HL-60 (cell line): Measurements from ENCODE around the gene TNNI3.

Experiments used
- GABPA ChIP-seq: IDR thresholded peaks from 2 replicates; pipeline ENCODE4 v1.6.1; 2012; ENCODE audit warnings: low read depth
- POLR2AphosphoS5 ChIP-seq: IDR thresholded peaks from 2 replicates; pipeline ENCODE4 v1.6.1; 2012; ENCODE audit warnings: low read depth
- TF ChIP-seq, protein P1 (sequence below): IDR thresholded peaks from one replicate; pipeline ENCODE4 v1.5.1; 2011; ENCODE audit warnings: low read length, control low read depth, inconsistent platforms; ENCODE audit not compliant: insufficient read depth
- TF ChIP-seq, protein P2 (sequence below): IDR thresholded peaks from 2 replicates; pipeline ENCODE4 v1.6.1; 2012; ENCODE audit warnings: low read depth; ENCODE audit not compliant: insufficient replicate concordance

DNA sequence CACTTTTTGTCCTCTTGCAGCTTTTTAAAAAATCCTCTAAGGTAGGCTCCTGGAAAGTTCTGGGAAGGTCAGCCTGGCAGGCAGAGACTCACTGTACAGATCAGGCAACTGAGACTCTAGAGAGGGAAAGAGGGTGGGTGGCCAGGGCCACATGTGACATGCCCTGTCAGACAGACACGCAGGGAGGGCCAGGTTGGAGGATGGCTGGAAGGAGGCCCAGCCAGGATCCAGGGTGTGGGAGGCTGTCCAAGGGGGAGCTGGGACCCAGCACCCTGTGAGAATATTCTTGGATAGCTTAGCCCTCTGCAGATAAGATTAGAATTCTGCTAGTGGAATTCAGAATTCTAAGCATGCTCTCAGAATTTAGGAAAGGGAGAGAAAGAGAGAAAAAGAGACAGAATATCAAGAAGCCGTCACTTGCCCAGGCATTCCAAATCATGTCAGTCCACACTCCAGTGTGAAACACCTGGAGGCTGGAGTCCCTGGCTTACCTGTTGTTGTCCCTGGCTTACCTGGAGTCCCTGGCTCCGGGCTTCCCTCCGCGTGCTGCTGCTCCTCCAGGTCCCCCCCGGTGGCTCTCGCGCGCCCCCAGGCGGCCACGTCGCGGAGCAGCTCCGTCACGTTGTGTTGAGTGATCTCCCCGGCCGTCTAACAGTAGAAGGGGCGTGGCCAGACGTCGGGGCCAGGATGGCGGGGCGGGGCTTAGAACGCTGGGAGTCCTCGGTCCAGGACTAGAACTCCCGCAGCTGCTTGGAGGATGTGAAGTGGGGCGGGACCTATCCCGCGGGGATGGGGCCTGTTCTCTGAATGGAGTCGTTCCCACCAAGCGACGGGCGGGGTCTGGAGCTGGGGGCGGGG is 2.8 kb upstream of the TNNI3 start:
- TF ChIP-seq, protein P1, sequence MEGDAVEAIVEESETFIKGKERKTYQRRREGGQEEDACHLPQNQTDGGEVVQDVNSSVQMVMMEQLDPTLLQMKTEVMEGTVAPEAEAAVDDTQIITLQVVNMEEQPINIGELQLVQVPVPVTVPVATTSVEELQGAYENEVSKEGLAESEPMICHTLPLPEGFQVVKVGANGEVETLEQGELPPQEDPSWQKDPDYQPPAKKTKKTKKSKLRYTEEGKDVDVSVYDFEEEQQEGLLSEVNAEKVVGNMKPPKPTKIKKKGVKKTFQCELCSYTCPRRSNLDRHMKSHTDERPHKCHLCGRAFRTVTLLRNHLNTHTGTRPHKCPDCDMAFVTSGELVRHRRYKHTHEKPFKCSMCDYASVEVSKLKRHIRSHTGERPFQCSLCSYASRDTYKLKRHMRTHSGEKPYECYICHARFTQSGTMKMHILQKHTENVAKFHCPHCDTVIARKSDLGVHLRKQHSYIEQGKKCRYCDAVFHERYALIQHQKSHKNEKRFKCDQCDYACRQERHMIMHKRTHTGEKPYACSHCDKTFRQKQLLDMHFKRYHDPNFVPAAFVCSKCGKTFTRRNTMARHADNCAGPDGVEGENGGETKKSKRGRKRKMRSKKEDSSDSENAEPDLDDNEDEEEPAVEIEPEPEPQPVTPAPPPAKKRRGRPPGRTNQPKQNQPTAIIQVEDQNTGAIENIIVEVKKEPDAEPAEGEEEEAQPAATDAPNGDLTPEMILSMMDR = peak; percentile 73
- TF ChIP-seq GABPA (no peak), POLR2AphosphoS5 (no peak)
- TF ChIP-seq, protein P2, sequence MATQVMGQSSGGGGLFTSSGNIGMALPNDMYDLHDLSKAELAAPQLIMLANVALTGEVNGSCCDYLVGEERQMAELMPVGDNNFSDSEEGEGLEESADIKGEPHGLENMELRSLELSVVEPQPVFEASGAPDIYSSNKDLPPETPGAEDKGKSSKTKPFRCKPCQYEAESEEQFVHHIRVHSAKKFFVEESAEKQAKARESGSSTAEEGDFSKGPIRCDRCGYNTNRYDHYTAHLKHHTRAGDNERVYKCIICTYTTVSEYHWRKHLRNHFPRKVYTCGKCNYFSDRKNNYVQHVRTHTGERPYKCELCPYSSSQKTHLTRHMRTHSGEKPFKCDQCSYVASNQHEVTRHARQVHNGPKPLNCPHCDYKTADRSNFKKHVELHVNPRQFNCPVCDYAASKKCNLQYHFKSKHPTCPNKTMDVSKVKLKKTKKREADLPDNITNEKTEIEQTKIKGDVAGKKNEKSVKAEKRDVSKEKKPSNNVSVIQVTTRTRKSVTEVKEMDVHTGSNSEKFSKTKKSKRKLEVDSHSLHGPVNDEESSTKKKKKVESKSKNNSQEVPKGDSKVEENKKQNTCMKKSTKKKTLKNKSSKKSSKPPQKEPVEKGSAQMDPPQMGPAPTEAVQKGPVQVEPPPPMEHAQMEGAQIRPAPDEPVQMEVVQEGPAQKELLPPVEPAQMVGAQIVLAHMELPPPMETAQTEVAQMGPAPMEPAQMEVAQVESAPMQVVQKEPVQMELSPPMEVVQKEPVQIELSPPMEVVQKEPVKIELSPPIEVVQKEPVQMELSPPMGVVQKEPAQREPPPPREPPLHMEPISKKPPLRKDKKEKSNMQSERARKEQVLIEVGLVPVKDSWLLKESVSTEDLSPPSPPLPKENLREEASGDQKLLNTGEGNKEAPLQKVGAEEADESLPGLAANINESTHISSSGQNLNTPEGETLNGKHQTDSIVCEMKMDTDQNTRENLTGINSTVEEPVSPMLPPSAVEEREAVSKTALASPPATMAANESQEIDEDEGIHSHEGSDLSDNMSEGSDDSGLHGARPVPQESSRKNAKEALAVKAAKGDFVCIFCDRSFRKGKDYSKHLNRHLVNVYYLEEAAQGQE = no peak
